ENCODE results near the gene NAXE. TPM values are rescaled to one million over a fixed set of nuclear protein-coding genes. Genes with fewer than 3 reads are reported as not detected.
"Not testable (repeated sequence)": the region's sequence is repeated elsewhere in the genome, so short reads cannot be mapped to it uniquely, and the experiment has no call there.

The NAXE gene
- total RNA-seq, 1 donor from 2014 or later = 83.8 TPM

DNA sequence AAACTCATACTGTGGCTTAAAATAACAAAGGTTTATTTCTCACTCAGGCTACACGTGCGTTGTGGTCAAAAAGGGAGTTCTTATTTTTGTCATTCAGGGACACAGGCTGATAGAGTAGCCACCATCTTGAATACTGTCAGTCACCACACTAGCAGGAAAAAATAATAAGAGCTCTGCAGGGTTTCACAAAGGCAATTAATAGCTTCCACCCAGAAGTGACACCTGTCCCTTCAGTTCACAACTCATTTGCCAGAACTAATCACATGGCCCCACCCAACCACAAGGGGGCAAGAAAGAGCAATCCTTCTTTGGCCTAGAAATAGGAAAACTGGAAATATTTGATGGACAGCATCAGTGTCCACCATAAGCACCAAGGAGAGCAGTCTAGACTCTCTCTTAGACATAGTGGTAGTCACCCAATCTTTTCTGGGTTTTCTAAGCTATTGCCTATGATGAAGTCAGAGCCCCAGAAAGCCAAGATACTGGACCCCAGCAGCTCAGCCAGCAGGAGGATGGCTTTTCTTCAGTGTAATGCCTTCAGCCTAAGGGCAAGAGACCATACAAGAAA lies 35.8 kb downstream of the NAXE start:
- Histone ChIP-seq H3K36me3 (ENCODE audit: control insufficient read depth, insufficient read depth, low read length) (no peaks in the 10 kb centered on the region), H3K27me3 (ENCODE audit: control insufficient read depth, insufficient read depth, low read length) (peaks cover 43% of the 10 kb centered on the region), H3K4me3 (ENCODE audit: low read depth, low read length) (no peak overlapping the region)
- no peak for DNase-seq (ENCODE audit: low read depth)
- TF ChIP-seq, protein P1, sequence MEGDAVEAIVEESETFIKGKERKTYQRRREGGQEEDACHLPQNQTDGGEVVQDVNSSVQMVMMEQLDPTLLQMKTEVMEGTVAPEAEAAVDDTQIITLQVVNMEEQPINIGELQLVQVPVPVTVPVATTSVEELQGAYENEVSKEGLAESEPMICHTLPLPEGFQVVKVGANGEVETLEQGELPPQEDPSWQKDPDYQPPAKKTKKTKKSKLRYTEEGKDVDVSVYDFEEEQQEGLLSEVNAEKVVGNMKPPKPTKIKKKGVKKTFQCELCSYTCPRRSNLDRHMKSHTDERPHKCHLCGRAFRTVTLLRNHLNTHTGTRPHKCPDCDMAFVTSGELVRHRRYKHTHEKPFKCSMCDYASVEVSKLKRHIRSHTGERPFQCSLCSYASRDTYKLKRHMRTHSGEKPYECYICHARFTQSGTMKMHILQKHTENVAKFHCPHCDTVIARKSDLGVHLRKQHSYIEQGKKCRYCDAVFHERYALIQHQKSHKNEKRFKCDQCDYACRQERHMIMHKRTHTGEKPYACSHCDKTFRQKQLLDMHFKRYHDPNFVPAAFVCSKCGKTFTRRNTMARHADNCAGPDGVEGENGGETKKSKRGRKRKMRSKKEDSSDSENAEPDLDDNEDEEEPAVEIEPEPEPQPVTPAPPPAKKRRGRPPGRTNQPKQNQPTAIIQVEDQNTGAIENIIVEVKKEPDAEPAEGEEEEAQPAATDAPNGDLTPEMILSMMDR (IDR thresholded peaks at IDR 0.05; ENCODE audit: insufficient read depth, low read length, poor library complexity, severe bottlenecking) = peak; percentile 72

DNA sequence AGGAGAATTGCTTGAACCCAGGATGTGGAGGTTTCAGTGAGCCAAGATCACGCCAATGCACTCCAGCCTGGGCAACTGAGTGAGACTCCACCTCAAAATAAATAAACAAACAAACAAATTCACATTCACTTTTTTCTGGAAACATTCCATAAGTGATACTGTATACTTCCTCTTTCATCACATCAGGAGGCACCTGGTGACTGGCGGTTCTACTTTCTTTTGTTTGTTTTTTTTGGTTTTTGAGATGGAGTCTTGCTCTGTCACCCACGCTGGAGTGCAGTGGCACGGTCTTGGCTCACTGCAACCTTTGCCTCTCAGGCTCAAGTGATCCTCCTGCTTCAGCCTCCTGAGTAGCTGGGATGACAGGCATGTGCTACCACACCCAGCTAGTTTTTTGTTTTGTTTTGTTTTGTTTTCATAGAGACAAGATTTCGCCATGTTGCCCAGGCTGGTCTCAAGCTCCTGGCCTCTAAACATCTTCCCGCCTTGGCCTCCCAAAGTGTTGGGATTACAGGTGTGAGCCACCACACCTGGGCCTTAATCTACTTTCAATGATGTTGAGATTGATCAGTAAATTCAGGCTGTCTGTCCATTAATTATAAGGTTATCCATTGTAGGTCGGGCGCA lies 38.4 kb downstream of the NAXE start:
- H3K36me3 ChIP-seq (ENCODE audit: control insufficient read depth, insufficient read depth, low read length) = no peaks in the 10 kb centered on the region
- TF ChIP-seq, protein P1 (IDR thresholded peaks at IDR 0.05; ENCODE audit: insufficient read depth, low read length, poor library complexity, severe bottlenecking) = no peak
- H3K4me3 ChIP-seq (ENCODE audit: low read depth, low read length) = no peak overlapping the region
- H3K27me3 ChIP-seq (ENCODE audit: control insufficient read depth, insufficient read depth, low read length) = peaks cover 32% of the 10 kb centered on the region
- no peak for DNase-seq (ENCODE audit: low read depth)

DNA sequence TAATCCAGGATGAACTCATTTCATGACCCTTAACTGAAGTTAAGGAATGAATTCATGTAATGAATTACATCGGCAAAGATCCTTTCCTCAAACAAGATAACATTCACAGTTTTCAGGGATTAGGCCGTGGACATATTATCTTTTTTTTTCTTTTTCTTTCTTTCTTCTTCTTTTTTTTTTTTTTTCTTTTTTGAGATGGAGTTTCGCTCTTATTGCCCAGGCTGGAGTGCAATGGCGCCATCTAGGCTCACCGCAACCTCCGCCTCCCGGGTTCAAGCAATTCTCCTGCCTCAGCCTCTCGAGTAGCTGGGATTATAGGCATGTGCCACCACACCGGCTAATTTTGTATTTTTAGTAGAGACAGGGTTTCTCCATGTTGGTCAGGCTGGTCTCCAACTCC lies 39.6 kb downstream of the NAXE start:
- not testable (repeated sequence) for DNase-seq (ENCODE audit: low read depth); H3K36me3 ChIP-seq (ENCODE audit: control insufficient read depth, insufficient read depth, low read length); H3K4me3 ChIP-seq (ENCODE audit: low read depth, low read length)
- peaks cover 24% of the 10 kb centered on the region for H3K27me3 ChIP-seq (ENCODE audit: control insufficient read depth, insufficient read depth, low read length)

DNA sequence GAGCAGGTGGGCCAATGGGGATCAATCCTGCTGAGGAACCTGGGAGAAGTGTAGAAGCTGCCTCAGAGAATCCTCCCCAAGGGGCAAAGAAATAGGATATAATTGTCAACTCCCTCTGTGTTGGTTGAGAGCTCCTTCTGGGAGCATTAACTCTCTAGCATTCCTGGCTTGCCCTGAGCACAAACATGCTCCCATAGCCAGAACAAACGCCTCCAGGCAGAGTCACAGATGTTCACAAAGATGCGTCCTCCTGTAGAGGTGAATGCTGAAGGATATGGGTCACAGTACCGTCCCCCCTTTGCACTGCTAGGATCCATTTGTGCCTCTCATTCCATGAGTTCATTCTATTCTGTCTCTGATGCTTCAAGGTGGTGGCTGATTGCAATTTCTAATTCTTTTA lies 40.8 kb downstream of the NAXE start:
- DNase-seq (ENCODE audit: low read depth) = no peak
- TF ChIP-seq, protein P1 (IDR thresholded peaks at IDR 0.05; ENCODE audit: insufficient read depth, low read length, poor library complexity, severe bottlenecking) = no peak
- H3K36me3 ChIP-seq (ENCODE audit: control insufficient read depth, insufficient read depth, low read length) = no peaks in the 10 kb centered on the region
- peaks cover 27% of the 10 kb centered on the region for H3K27me3 ChIP-seq (ENCODE audit: control insufficient read depth, insufficient read depth, low read length)
- H3K4me3 ChIP-seq (ENCODE audit: low read depth, low read length) = no peak overlapping the region

DNA sequence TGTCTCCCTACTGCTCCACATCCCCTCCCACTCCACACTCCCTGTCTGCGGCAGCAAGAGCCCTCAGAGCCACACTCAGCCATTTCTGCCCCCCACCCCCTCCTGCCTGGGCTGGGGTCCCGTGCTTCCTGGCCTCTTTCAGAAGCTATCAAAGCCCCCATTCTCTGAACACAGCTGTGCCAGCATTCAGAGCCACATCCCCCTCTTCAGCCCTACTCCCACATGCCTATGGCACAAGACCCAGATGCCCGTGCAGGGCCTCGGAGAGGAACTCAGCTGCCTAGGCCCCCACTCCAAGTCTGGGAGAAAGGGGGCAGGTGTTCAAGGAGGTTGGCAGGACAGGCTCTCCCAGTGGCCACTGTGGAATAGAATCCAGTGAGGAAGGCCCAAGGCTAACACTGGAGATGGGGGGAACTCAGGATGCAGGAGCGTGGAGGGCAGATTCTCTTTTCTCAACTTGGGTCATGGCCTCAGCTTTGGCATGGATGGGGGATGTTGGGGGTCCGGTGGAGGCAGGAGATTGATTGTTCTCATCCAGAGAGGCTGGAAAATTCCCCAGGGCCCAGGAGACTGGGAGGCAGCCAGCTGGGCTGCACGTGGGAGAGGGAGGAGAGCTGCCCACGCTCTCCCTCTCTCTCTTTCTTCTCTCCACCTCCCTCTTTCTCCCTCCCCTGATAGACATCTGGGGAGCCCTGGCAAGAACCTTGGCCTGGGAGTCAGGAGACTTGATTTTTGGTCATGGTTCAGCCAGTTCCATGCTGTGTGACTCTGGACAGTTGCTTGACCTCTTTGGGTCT lies 46.8 kb downstream of the NAXE start:
- Histone ChIP-seq H3K27me3 (ENCODE audit: control insufficient read depth, insufficient read depth, low read length) (peaks cover 67% of the 10 kb centered on the region), H3K36me3 (ENCODE audit: control insufficient read depth, insufficient read depth, low read length) (no peaks in the 10 kb centered on the region), H3K4me3 (ENCODE audit: low read depth, low read length) (no peak overlapping the region)
- DNase-seq (ENCODE audit: low read depth) = no peak
- TF ChIP-seq, protein P1 (IDR thresholded peaks at IDR 0.05; ENCODE audit: insufficient read depth, low read length, poor library complexity, severe bottlenecking) = no peak

DNA sequence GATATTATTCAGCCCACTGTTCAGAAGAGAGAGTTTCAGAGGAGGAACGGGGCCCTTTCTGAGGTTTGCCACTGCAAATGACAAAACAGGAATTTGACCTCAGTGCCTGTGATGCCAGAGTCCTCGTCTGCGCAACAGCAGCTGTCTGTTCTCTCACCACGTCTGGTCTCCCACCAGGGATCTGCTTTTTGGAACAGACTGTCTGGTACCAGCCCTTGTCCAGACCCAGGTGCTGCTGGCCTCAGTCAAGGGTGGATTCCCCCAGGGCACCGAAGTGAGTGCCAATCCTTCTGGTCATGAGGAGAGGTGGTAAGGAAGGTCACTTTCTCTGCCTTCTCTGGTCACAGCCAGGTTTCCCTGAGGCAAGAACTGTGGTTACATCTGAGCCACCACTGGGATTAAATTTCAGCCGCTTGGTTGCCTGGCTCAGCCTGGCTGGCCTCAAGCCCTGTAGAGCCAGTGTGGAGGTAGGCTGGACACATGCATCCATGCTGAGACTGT lies 48.1 kb downstream of the NAXE start:
- Histone ChIP-seq H3K4me3 (ENCODE audit: low read depth, low read length) (no peak overlapping the region), H3K36me3 (ENCODE audit: control insufficient read depth, insufficient read depth, low read length) (no peaks in the 10 kb centered on the region), H3K27me3 (ENCODE audit: control insufficient read depth, insufficient read depth, low read length) (peaks cover 72% of the 10 kb centered on the region)
- DNase-seq (ENCODE audit: low read depth) = no peak
- TF ChIP-seq, protein P1 (IDR thresholded peaks at IDR 0.05; ENCODE audit: insufficient read depth, low read length, poor library complexity, severe bottlenecking) = no peak
